DMS 273 (cell line): ENCODE measurements around the gene STYK1.
"Not testable (repeated sequence)": the region's sequence is repeated elsewhere in the genome, so short reads cannot be mapped to it uniquely, and the experiment has no call there.

Experiments
- DNase-seq: peaks from one replicate; lab custom pipeline; 2025; ENCODE audit not compliant: unreplicated experiment; lab: John Stamatoyannopoulos, UW

STYK1 gene

DNA sequence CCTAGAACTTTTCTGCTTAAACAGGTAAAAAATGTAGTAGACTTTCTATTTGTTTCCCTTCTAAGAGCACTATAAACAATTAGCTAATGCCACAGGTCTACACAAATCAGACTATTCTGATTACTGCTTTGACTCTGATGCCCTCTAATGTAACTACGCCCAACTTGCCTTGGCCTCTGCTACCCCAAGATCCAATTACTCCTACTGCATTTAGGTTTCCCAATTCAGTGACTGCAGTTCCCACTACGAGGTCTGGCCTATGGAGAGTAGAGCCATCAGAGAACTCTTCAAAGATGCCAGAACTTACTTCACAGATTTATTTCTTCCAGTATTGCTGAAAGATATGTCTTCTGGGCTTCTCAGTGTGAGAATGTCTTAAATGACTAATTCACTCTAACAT is 15.3 kb upstream of the STYK1 start:
- no peak for DNase-seq

DNA sequence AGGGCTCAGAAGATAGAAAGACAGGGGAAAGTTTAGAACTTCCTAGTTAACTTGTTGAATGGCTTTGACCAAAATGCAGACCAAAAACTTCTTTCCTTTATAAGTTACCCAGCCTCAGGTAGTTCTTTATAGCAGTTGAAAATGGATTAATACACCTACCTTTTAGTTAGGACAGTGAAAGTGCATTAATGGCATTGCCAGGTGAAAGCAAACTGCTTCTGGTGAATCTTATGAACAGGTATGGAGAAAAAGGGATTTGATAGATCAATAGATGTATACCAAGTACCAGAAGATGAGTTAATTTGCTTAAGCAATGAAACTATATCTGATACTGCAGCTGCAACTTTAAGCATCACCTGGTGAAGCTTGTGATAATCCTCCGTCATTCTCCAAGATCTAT is 14.2 kb upstream of the STYK1 start:
- no peak for DNase-seq

DNA sequence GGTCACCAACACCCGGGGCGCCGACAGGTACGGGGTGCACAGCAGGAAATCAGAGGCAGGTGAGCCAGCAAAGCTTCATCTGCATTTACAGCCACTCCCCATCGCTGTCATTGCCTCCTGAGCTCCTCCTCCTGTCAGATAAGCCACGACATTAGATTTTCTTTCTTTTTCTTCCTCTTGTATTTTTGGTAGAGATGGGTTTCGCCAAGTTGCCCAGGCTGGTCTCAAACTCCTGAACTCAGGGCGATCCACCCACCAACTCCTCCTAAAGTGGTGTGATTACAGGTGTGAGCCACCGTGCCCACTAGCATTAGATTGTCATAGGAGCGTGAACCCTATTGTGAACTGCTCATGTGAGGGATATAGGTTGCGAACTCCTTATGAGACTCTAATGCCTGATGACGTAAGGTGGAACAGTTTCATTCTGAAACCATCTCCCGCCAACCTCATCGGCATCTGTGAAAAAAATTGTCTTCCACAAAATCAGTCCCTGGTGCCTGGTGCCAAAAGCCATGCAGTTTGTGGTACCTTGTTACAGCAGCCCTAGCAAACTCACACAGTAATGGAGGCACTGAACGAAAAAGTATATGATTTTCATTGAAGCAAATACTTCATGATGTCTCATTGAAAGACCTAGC is 1.5 kb downstream of the STYK1 start:
- DNase-seq, result no peak

DNA sequence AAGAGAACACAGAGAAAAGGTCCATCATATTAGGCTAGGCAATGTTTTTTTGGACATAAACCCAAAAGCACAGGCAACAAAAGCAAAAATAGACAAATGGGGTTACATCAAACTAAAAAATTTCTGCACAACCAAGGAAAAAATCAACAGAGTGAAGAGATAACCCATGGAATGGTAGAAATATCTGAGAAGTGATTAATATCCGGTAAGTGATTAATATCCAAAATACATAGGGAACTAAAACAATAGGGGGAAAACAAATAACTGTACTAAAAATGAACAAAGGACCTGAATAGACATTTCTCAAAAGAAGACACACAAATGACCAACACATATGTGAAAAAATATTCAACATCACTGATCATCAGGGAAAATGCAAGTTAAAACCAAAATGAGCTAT is 4.3 kb downstream of the STYK1 start:
- no peak for DNase-seq

DNA sequence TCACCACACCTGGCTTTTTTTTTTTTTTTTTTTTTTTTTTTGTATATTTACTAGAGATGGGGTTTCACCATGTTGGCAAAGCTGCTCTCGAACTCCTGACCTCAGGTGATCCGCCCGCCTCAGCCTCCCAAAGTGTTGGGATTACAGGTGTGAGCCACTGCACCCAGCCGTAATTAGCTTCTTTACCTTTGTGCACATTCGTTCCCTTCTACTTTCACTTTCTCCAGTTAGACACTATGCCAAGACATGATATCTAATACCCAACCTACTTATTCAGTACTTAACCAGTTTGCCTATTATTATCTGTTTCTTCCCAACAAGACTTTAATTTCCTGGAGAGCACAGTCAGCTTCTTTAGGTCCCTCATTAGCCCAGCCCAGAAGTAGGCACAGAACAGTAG is 5.3 kb downstream of the STYK1 start:
- DNase-seq, result no peak

DNA sequence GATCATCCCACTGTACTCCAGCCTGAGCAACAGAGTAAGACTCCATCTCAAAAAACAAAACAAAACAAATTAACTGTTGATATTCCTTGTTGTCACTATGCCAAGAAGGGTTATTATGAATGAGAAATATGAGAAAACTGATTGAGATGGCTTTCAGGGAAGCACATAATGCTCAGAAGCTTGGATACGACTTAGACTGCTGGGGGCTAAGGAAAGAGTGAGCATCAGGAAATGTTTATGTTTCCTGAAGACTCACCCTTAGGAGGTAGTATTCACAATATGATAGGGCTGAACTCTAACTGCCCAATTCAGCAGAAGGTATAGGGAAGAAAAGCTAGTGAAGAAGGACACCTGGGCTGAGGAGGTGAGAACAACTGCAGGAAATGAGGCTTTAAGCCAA is 6.3 kb downstream of the STYK1 start:
- DNase-seq, result no peak

DNA sequence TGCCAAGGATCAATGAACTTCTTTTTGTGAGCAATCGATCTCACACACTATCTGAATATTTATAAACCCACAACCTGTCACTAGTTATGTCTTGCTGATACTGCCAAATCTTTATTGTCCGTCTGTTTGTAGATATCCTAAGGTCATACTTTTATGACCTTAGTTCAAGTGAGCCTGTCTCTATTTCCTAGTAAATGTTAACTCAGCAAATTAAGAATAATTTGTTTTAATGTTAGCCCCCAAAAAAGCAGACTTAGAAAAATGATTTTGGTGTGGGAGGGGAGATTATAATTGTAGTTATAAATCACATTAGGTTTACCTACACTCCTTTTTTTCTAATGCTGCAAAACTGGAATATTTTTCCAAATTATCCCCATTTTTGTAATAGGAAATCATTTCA is 9.4 kb downstream of the STYK1 start:
- DNase-seq, result no peak

DNA sequence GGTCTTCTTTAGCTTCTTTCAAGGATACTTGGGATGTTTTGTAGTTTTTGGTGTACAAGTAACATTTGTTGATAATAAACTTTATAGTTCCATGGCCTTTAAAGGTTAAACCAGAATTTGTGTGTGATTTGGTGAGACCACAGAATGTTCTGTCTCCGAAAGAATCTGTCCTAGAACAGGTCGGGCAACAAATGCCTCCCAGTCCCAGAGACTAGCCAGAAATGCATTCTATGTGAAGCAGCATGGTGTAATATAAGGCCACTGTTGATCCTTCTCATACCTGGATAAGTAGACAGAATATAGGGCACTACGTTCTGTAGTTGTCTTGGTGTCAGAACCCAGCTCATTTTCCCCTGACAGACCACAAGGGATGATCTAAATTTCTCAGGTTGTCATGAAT is 10.0 kb downstream of the STYK1 start:
- DNase-seq, result no peak

DNA sequence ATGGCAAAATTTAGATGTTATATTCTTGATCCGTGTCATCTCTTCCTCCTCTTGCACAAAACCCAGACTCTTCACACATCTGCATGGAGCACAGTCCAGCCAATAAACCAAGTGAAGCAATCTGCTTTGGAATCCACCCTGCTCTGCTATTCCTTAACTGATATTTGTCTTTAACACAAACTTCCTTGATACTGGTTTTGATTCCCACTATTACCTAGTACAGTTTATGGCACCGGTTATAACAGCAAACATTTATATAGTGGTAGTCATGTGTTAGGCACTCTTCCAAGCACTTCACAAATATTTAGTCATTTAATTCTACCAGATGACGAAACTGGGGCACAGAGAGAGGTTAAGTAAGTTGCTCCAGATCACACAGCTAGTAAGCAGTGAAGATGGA is 12.5 kb downstream of the STYK1 start:
- no peak for DNase-seq

DNA sequence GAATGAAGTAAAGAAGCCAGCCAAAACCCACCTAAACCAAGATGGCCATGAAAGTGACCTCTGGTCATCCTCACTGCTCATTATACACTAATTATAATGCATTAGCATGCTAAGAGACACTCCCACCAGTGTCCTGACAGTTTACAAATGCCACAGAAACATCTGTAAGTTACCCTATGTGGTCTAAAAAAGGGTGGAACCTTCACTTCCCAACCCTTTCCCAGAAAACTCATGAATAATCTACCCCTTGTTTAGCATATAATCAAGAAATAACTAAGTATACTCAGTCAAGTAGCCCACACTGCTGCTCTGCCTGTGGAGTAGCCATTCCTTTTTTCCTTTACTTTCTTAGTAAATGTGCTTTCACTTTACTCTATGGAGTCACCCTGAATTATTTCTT is 19.8 kb downstream of the STYK1 start:
- DNase-seq, result no peak

DNA sequence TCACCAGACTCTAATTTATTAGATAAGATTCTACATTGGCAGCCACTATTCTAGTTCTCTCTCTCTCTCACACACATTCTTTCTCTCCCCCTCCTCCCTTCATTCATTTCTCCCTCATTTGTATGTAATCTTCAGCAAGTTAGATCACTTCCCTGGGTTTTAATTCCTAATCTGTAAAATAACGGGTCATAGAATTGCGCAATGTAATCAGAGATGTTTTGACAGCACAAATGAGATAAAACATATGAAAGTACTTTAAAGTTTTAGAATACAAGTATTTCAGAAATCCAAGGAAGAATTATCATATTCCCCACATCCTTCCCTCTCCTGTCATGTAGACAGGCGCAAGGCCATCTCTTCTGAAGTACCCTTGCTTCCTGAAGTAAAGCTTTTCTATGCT is 21.7 kb downstream of the STYK1 start:
- DNase-seq, result no peak

DNA sequence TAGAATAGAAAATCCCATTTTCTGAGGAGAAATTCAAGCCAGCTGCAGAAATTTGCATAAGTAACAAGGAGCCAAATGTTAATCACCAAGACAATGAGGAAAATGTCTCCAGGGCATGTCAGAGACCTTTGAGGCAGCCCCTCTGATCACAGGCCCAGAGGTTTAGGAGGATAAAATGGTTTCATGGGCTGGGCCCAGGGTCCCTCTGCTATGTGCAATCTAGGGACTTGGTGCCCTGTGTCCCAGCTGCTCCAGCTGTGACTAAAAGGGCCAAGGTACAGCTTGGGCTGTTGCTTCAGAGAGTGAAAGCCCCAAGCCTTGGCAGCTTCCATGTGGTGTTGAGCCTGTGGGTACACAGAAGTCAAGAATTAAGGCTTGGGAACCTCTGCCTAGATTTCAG is 27.3 kb downstream of the STYK1 start:
- not testable (repeated sequence) for DNase-seq

DNA sequence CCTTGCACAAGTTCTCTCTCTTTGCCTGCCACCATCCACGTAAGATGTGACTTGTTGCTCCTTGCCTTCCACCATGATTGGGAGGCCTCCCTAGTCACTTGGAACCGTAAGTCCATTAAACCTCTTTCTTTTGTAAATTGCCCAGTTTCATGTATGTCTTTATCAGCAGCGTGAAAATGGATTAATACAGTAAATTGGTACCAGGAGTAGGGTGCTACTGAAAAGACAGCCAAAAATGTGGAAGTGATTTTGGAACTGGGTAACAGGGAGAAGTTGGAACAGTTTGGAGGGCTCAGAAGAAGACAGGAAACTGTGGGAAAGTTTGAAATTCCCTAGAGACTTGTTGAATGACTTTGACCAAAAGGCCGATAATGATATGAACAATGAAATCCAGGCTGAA is 27.9 kb downstream of the STYK1 start:
- no peak for DNase-seq

DNA sequence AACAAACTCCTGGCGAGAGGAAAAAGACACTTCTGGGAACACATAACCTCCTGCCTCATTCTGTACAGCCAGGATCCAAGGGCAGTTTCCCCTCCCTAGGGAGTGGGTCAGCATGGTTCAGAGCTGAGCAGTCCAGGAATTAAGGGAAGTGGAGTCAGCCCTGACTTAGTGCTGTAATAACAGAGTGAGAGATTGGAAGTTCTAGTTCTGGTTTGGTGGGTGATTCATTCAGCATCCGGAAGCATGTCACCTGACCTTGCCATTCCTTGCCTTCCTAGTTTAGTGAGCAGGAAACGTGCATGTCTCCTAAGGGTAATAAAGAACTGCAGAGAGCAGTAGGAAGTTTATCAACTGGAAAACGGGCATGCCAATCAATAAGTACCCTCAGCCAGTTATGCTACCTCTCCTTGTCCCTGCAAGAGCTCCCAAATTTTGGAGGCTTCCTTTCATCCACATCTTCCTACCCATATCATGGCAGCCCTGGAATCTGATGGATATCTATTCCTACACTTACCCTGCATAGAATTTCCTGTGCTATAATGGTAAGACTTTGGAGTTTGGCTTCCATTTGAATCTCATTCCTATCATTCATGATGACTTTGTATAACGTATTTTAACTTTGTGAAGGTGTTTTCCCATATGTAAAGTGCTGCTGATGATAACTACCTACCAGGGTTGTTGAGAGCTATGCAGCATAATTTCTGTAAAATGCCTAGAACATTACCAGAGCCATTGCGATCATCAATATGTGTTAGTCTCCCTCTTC is 31.9 kb downstream of the STYK1 start:
- no peak for DNase-seq

DNA sequence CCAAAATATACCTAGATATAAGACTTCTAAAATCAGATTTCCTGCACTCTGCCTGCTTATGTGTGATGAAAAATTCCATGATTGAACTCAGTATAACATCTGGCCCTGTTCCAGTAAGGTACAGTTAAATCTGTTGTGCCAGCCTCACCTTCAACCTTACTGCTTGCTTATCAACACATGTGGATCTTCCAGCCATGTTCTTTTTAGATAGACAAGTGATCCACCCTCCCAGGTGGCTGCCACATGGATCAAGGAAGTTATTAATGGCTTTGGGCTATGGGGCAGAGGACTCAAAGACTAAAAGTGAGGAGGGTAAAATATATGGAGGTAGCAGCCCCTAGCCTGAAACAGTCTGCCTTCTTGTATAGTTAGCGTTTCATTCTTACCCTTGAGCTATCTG is 35.1 kb downstream of the STYK1 start:
- DNase-seq, result no peak

DNA sequence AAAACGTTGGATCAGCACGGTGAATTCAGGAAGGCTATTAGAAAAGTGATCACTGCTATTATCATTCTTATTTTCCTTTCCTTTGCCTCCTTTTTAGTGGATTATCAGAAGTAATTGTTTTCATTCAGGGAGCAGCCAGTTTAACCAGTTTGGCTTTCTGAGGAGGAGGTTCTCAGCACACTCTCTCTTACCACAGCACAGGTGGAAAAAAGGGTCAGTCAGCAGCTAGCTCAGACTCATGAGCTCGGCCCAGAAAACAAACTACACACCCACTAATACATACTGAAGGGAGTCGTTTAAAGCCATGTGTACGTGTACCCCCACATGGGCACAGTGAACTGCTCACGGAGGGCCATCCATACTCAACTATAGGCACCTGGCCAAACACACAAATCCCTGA is 37.2 kb downstream of the STYK1 start:
- no peak for DNase-seq

DNA sequence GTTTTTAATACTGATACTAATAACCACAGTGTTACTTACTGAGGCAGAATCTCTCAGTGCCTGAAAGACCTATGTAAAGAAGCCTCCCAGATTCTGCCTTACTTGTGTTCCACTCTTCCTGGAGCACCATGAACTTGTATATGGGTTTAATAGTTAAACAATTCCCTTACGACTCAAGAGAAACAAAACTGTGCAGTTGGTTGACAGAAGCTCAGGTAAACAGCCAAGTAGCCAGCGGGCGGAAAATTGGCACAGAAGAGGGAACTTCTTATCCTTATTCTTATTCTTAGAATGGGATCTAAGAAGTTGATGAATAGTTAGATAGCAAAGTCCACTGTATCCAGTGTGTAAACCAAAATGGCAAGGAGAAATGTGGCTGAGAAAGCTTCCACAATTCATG is 37.7 kb downstream of the STYK1 start:
- DNase-seq, result no peak

DNA sequence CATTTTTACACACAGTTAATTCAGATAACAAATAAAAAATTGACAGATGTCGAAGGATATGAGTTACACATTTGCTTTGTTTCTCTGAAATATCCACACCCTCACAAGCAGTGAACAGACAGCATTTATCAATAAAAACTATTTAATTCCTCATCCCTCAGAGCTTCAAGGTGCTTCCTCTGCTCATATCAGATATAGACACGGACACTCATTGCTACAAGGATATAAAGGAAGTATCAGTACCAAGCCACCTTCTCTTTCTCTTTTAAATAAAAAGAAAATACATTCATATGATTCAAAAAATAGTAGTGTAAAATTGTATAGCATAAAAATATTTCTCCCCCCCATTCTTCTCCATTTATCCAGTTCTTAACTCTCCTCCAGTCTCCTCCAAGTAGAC is 38.5 kb downstream of the STYK1 start:
- no peak for DNase-seq

DNA sequence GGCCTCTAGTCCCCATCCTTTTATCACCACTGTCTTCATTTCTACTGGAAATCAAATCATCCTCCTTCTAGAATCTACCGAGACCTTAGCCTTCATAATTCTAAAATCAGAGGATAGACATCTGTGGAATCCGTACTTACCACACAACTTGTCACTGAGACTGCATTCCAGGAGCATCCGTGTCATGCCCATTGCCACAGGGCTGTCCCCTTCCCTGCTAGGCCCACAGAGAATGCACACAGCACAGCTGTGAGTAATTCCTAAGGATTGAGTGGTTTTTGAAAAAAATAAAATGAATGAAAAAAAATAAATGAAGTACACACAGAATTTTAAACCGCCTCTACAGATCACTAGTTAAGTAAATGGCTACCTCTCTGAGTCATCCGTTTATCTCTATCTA is 39.4 kb downstream of the STYK1 start:
- no peak for DNase-seq

DNA sequence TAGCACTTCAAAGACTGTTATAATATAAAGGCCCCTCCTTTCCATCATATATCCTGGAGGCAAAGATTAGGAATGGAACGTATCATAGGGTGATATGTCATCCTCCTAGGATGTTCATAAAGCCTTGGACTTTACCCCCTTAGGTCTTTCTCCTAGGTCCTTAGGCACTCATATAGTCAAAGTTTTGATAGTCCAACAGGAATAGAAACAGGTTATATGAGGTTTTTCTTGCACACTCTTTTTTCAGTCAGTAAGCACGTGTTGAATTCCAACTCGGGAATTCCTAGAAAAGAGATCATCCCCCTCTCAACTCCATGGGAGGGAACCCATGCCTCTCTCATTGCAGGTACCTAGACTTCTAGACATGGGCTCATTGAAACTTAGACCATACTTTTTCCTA is 40.3 kb downstream of the STYK1 start:
- no peak for DNase-seq

DNA sequence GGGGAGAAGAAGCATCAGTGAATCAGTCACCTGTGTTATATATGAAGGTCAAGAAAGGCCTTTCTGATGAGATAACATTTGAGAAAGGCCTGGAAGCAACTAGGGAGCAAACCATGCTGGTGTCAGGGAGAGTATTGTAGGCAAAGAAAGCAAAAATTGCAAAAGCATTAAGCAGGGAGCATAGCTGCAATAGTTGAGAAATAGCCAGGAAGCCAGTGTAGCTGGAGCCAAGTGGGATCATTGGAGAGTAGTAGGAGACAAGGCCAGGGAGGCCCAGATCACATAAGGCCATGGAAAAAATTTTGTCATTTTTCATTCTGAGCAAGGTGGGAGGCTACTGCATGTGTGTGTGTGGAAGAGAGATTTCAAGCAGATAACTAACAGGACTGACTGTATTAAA is 41.6 kb downstream of the STYK1 start:
- no peak for DNase-seq

DNA sequence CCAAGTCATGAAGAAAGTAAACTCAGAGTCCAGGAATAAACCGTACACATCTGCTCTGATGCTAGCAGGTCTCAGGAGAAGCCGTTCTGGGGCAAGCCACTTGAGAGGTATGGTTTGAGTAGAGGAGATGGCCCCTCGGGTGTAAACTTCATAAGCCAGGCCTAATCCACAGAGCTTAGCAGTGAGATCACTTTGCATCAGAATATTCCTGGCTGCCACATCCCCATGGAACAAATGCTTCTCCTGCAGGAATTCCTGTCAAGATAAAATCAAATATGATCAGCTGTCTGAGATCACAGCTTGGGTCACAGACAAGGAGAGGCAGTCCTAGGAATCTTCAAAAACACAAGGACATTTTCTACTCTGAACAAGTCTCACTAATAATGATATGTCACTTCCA is 49.2 kb downstream of the STYK1 start:
- DNase-seq, result no peak

DNA sequence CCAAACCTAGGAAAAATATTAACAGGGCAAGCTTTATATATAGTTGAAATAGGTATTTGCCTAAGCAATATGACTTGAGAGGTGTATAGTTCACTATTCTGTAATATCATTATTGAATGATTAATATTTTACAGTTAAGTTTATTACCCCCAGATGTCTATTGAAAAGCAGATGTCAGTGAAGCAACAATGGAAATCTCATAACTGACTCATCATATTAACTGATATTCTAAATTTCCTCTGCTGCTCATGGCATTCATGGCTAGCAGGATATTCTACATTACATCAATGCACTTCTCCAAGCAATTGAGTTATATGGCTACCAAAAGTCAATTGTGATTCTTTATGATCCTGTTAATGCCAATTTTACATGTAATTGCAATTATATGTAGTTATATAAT is 50.7 kb downstream of the STYK1 start:
- no peak for DNase-seq
